Immature natural killer cell (primary cell): ENCODE data around the gene CD300A. TPM values are rescaled to one million over a fixed set of nuclear protein-coding genes. Genes with fewer than 3 reads are reported as not detected.
"Not testable (repeated sequence)": the region's sequence is repeated elsewhere in the genome, so short reads cannot be mapped to it uniquely, and the experiment has no call there.

ENCODE experiments used
- DNase-seq, 3 donors: peaks; one replicate each; pipeline ENCODE4 v3.0.0; 2022; ENCODE audit warnings: mixed read lengths in 1 of 3
- H3K27ac Mint-ChIP-seq, 6 donors: one replicate each; pipeline ENCODE4 v1.8.0; 2020; ENCODE audit warnings: mixed read lengths in 6 of 6, mild to moderate bottlenecking in 5 of 6, inconsistent platforms in 4 of 6, moderate library complexity in 3 of 6
- H3K27me3 Mint-ChIP-seq, 3 donors: one replicate each; pipeline ENCODE4 v1.8.0; 2020 to 2021; ENCODE audit warnings: low read depth in 3 of 3, mild to moderate bottlenecking in 3 of 3, mixed read lengths in 3 of 3, moderate library complexity in 3 of 3, inconsistent platforms in 1 of 3
- H3K36me3 Mint-ChIP-seq, 3 donors: one replicate each; pipeline ENCODE4 v1.8.0; 2020; ENCODE audit warnings: mixed read lengths in 3 of 3, inconsistent platforms in 2 of 3, mild to moderate bottlenecking in 2 of 3
- H3K4me1 Mint-ChIP-seq, 2 donors: one replicate each; pipeline ENCODE4 v1.8.0; 2020; ENCODE audit warnings: inconsistent platforms in 2 of 2, mild to moderate bottlenecking in 2 of 2, mixed read lengths in 2 of 2, moderate library complexity in 1 of 2
- H3K4me3 Mint-ChIP-seq, 5 donors: one replicate each; pipeline ENCODE4 v1.8.0; 2020; ENCODE audit warnings: mild to moderate bottlenecking in 5 of 5, mixed read lengths in 5 of 5, inconsistent platforms in 3 of 5, moderate library complexity in 3 of 5
- H3K9me3 Mint-ChIP-seq, 6 donors: one replicate each; pipeline ENCODE4 v1.8.0; 2020; ENCODE audit warnings: mild to moderate bottlenecking in 6 of 6, mixed read lengths in 6 of 6, inconsistent platforms in 4 of 6, moderate library complexity in 3 of 6
- polyA plus RNA-seq, 3 donors: library from polyadenylated mRNA; unstranded; fragments of 300-500 nt; fragmentation: Illumina TruSeq; gene quantifications; one replicate each; pipeline ENCODE4 v1.2.3, GENCODE V29; 2021

CD300A gene
- polyA plus RNA-seq, 3 donors from 2014 or later: 357 to 514 (median 505) TPM

DNA sequence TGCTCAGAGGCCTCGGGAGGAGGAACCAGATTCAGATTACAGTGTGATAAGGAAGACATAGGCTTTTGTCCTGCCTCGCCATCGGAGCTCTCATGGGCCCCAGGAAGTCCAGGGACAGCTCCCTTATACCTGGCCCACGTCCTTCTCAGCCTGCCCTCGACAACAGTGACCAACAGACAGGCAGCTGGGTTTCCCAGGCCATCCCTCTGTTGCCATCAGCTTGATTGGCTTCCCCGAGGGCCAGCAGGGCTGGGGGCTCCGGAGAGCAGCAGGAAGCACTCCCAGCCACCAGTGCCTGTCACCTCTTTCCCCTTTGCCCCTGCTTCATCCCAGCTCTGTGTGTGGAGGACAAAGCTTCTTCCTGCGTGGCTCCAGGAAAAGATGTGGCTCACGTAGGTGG, 17.6 kb downstream of the CD300A start:
- H3K4me1 Mint-ChIP-seq: peaks cover 74 to 90% of the 10 kb centered on the region in 2 donors
- H3K27ac Mint-ChIP-seq: peak overlapping the region; percentile 71 to 98 (median 84)
- peaks cover 27 to 70% (median 46%) of the 10 kb centered on the region in 3 donors for H3K36me3 Mint-ChIP-seq
- peaks cover 0 to 3% (median 0%) of the 10 kb centered on the region in 3 donors for H3K27me3 Mint-ChIP-seq
- H3K9me3 Mint-ChIP-seq: no peaks in the 10 kb centered on the region
- no peak overlapping the region for H3K4me3 Mint-ChIP-seq
- DNase-seq: no peak

- H3K36me3 Mint-ChIP-seq: peaks cover 24 to 66% (median 41%) of the 10 kb centered on the region in 3 donors
- no peaks in the 10 kb centered on the region for H3K9me3 Mint-ChIP-seq
- H3K4me3 Mint-ChIP-seq: no peak overlapping the region
- DNase-seq: no peak
- H3K27ac Mint-ChIP-seq: peak overlapping the region; percentile 62 to 98 (median 84)
- peaks cover 0 to 5% (median 0%) of the 10 kb centered on the region in 3 donors for H3K27me3 Mint-ChIP-seq
- peaks cover 74 to 90% of the 10 kb centered on the region in 2 donors for H3K4me1 Mint-ChIP-seq
Observed at GRCh38 chr17:74485022-74485743, 18.7 kb downstream of the CD300A start.

- peaks cover 74 to 90% of the 10 kb centered on the region in 2 donors for H3K4me1 Mint-ChIP-seq
- no peak for DNase-seq
- peaks cover 22 to 63% (median 38%) of the 10 kb centered on the region in 3 donors for H3K36me3 Mint-ChIP-seq
- H3K9me3 Mint-ChIP-seq: no peaks in the 10 kb centered on the region
- no peak overlapping the region for H3K4me3 Mint-ChIP-seq
- peak overlapping the region; percentile 6 to 98 (median 56) for H3K27ac Mint-ChIP-seq
- peaks cover 0 to 5% (median 0%) of the 10 kb centered on the region in 3 donors for H3K27me3 Mint-ChIP-seq
Observed at GRCh38 chr17:74485841-74486240, 19.4 kb downstream of the CD300A start.

DNA sequence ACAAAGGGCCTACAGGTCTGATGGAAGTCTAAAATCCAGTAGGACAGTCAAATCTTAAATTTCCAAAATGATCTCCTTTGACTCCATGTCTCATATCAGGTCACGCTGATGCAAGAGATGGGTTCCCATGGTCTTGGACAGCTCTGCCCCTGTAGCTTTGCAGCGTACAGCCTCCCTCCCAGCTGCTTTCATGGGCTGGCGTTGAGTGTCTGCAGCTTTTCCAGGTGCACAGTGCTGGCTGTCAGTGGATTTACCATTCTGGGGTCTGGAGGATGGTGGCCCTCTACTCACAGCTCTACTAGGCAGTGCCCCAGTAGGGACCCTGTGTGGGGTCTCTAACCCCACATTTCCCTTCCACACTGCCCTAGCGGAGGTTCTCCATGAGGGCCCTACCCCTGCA, 21.8 kb downstream of the CD300A start:
- not testable (repeated sequence) for H3K4me3 Mint-ChIP-seq, H3K27me3 Mint-ChIP-seq, DNase-seq, H3K9me3 Mint-ChIP-seq
- Mint-ChIP-seq H3K27ac (peak overlapping the region in 5 of 6 donors; percentile 77 to 93 (median 86)), H3K4me1 (peaks cover 75 to 90% of the 10 kb centered on the region in 2 donors), H3K36me3 (peaks cover 15 to 44% (median 22%) of the 10 kb centered on the region in 3 donors)

DNA sequence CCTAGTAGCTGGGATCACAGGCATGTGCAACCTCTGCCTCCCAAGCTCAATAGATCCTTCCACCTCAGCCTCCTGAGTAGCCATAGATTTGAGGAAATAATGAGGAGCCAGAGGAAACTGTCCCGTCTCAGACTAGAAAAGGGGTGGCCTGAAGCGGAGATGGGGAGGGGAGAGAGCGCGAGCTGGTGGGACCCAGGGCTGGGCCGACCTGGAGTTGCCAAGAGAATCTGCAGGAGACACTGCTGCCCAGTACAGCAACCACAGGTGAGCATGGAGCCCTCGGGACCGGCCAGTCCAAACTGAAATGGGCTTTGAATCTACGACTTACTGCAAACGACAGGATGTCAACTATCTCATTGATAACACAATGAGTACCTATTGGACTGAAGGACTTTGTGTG, 24.3 kb downstream of the CD300A start:
- H3K27me3 Mint-ChIP-seq: peaks cover 1 to 4% (median 2%) of the 10 kb centered on the region in 3 donors
- no peaks in the 10 kb centered on the region for H3K9me3 Mint-ChIP-seq
- DNase-seq: no peak
- peak overlapping the region; percentile 6 to 41 (median 33) for H3K4me3 Mint-ChIP-seq
- H3K36me3 Mint-ChIP-seq: peaks cover 15 to 26% (median 22%) of the 10 kb centered on the region in 3 donors
- peak overlapping the region; percentile 44 to 93 (median 88) for H3K27ac Mint-ChIP-seq
- peaks cover 73% of the 10 kb centered on the region in 2 donors for H3K4me1 Mint-ChIP-seq

DNA sequence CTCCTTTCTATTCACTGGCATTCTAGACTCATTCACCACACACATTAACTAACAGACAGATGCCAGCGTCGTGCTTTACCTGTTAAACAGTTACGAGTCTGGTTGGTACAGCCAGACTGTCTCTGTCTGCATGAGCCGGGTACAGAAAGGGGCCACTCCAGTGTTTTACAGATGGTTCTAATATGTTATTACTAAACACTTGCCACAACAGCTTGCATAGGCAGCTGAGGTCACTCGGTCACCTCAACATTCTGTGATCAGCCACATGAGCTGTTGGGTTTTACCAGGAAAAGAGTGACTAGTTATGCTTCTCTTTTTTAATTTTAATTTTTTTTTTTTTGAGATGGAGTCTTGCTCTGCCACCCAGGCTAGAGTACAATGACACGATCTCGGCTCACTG, 25.2 kb downstream of the CD300A start:
- peaks cover 15 to 21% (median 18%) of the 10 kb centered on the region in 3 donors for H3K36me3 Mint-ChIP-seq
- H3K4me3 Mint-ChIP-seq: peak overlapping the region; percentile 51 to 78 (median 60)
- peak overlapping the region; percentile 82 to 91 (median 90) for H3K27ac Mint-ChIP-seq
- H3K9me3 Mint-ChIP-seq: no peaks in the 10 kb centered on the region
- peaks cover 65 to 67% of the 10 kb centered on the region in 2 donors for H3K4me1 Mint-ChIP-seq
- peak in 1 of 3 donors; percentile 43 for DNase-seq
- peaks cover 1 to 4% (median 2%) of the 10 kb centered on the region in 3 donors for H3K27me3 Mint-ChIP-seq

- Mint-ChIP-seq H3K9me3 (no peaks in the 10 kb centered on the region), H3K36me3 (peaks cover 6 to 11% (median 9%) of the 10 kb centered on the region in 3 donors), H3K27ac (peak overlapping the region; percentile 70 to 92 (median 82)), H3K27me3 (peaks cover 1 to 4% (median 2%) of the 10 kb centered on the region in 3 donors), H3K4me1 (peaks cover 53 to 59% of the 10 kb centered on the region in 2 donors), H3K4me3 (peak overlapping the region in 4 of 5 donors; percentile 56 to 78 (median 70))
- peak; percentile 62 to 74 (median 68) for DNase-seq
Observed at GRCh38 chr17:74493331-74493833, 26.9 kb downstream of the CD300A start.

- H3K27ac Mint-ChIP-seq: peak overlapping the region in 2 of 6 donors; percentile 22 to 45
- no peaks in the 10 kb centered on the region for H3K9me3 Mint-ChIP-seq
- no peak for DNase-seq
- H3K36me3 Mint-ChIP-seq: no peaks in the 10 kb centered on the region
- H3K27me3 Mint-ChIP-seq: peaks cover 1 to 5% (median 3%) of the 10 kb centered on the region in 3 donors
- no peak overlapping the region for H3K4me3 Mint-ChIP-seq
- peaks cover 12 to 21% of the 10 kb centered on the region in 2 donors for H3K4me1 Mint-ChIP-seq
Observed at GRCh38 chr17:74497471-74497870, 31.0 kb downstream of the CD300A start.

DNA sequence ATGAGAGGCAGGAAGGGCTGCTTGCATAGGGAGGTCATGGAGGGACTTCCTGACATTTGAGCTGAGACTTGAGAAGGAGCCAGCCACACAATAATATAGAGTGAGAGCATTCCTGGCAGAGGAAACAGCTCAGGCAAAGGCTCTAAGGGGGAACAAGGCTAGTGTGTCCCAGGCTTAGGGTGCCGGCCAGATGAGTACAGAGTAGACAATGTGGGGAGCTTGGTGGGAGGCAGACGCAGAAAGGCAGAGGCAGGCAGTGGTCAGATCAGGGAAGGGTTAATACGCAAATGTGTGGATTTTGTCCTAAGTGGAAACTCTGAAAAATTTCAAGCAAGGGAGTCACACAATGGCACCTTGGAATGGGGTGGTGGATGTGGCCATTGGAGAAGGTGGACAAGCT, 33.6 kb downstream of the CD300A start:
- Mint-ChIP-seq H3K36me3 (no peaks in the 10 kb centered on the region), H3K9me3 (no peaks in the 10 kb centered on the region), H3K4me1 (peaks cover 0 to 2% of the 10 kb centered on the region in 2 donors), H3K27ac (peak overlapping the region in 1 of 6 donors; percentile 9), H3K27me3 (peaks cover 0 to 4% (median 0%) of the 10 kb centered on the region in 3 donors), H3K4me3 (no peak overlapping the region)
- no peak for DNase-seq

DNA sequence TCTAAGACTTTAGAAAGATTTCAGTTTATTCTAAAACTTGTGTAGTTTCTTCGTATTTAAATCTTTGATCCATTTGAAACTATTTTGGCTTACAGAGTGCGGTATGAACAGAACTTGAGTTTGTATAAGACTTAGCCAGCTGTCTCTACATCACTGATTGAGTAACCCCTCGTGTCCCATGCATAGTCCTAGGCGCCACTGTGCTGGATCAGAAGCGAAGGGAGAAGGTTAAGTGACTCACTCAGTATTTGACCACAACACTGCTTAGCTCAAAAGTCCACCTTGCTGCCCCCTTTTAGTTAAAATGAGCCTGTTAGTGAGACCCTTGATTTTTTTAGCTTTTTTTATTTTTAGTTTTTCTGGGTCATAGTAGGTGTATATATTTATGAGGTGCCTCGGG, 36.4 kb downstream of the CD300A start:
- DNase-seq: no peak
- no peaks in the 10 kb centered on the region for H3K4me1 Mint-ChIP-seq
- H3K4me3 Mint-ChIP-seq: no peak overlapping the region
- peaks cover 0 to 3% (median 0%) of the 10 kb centered on the region in 3 donors for H3K36me3 Mint-ChIP-seq
- H3K9me3 Mint-ChIP-seq: no peaks in the 10 kb centered on the region
- H3K27me3 Mint-ChIP-seq: peaks cover 0 to 4% (median 2%) of the 10 kb centered on the region in 3 donors
- no peak overlapping the region for H3K27ac Mint-ChIP-seq

DNA sequence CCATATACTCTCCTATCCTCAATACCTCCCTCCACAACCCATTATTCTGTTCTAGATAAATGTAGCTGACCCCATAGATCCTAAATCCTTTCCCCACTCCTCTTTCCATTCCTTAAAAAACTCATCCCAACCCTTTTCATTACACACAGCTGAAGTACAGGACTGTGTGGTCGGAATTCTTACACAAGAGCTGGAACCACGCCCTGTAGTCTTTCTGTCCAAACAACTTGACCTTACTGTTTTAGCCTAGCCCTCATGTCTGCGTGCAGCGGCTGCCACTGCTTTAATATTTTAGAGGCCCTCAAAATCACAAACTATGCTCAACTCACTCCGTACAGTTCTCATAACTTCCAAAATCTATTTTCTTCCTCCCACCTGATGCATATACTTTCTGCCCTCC, 37.5 kb downstream of the CD300A start:
- H3K9me3 Mint-ChIP-seq, H3K27ac Mint-ChIP-seq, H3K27me3 Mint-ChIP-seq, H3K36me3 Mint-ChIP-seq, DNase-seq, H3K4me3 Mint-ChIP-seq, H3K4me1 Mint-ChIP-seq: not testable (repeated sequence)

- H3K36me3 Mint-ChIP-seq: peaks cover 0 to 3% (median 0%) of the 10 kb centered on the region in 3 donors
- no peaks in the 10 kb centered on the region for H3K4me1 Mint-ChIP-seq
- DNase-seq: no peak
- no peaks in the 10 kb centered on the region for H3K9me3 Mint-ChIP-seq
- peaks cover under 1 to 5% (median 2%) of the 10 kb centered on the region in 3 donors for H3K27me3 Mint-ChIP-seq
- no peak overlapping the region for H3K4me3 Mint-ChIP-seq
- H3K27ac Mint-ChIP-seq: no peak overlapping the region
Observed at GRCh38 chr17:74508156-74508555, 41.7 kb downstream of the CD300A start.

DNA sequence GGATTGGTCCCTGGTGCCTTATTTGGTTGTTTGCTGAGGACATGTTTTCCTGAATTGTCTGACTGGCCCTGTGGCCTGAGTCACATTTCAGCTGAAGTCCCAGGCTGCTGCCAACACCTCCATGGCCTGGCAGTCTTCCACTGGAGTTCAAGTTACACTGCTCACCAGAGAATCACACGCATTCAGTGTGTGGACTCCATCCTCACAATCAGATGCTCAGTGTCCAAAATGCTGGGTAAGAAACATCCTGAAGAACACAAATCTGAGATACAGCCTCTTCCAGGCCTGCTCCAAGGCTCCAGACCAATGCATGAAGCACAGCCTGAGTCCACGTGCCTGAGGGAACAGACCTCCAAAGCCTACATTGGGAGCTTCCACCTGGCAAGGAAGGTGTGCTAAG, 45.6 kb downstream of the CD300A start:
- peak overlapping the region in 1 of 6 donors; percentile 59 for H3K27ac Mint-ChIP-seq
- DNase-seq: no peak
- H3K27me3 Mint-ChIP-seq: peaks cover 17 to 30% (median 24%) of the 10 kb centered on the region in 3 donors
- no peak overlapping the region for H3K4me3 Mint-ChIP-seq
- peaks cover 0 to 10% of the 10 kb centered on the region in 2 donors for H3K4me1 Mint-ChIP-seq
- H3K9me3 Mint-ChIP-seq: peaks cover 0 to 9% (median under 1%) of the 10 kb centered on the region in 6 donors
- H3K36me3 Mint-ChIP-seq: peaks cover 9% of the 10 kb centered on the region in 3 donors

DNA sequence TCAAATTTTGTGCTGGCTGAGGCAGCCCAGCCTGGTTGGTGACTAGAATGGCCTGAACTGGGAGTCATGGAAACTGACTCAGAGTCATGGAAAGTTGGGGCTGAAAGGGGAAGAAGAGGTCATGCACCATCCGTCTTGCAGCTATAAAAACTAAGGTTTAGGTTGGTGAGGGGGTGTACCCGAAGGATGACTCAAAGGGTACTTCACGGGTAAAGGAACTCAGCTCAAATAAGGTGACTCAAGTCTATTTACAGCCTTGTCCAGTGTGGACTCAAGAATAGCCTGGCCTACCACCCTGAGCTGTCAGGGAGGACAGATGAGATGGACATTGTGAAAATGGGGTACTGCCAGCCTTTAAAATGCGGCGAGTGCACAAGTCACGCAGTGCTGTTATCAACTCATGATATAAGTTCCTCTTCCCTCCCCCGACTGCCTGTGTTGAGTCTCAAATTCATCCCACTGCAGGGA, 46.2 kb downstream of the CD300A start:
- Mint-ChIP-seq H3K27ac (peak overlapping the region in 1 of 6 donors; percentile 59), H3K9me3 (peaks cover 0 to 9% (median under 1%) of the 10 kb centered on the region in 6 donors), H3K4me1 (peaks cover 0 to 10% of the 10 kb centered on the region in 2 donors), H3K36me3 (peaks cover 9% of the 10 kb centered on the region in 3 donors), H3K4me3 (no peak overlapping the region), H3K27me3 (peaks cover 17 to 30% (median 24%) of the 10 kb centered on the region in 3 donors)
- DNase-seq: no peak
